Neural cell (in vitro differentiated cells): Measurements from ENCODE around the gene SLC35D1.

Source experiments
- EZH2 ChIP-seq: fragments of 200-600, 300-800 bp; shearing (Covaris generic), sonication (generic); IDR thresholded peaks from 2 replicates; pipeline ENCODE4 v1.6.1; 2014; ENCODE audit warnings: antibody characterized with exemption, low read length, borderline replicate concordance, mild to moderate bottlenecking; ENCODE audit not compliant: insufficient read depth, poor library complexity, severe bottlenecking
- POLR2AphosphoS5 ChIP-seq: IDR thresholded peaks from 2 replicates; pipeline ENCODE4 v1.6.1; 2012
- TF ChIP-seq, protein P1 (sequence below): fragments of 450-650 bp; IDR thresholded peaks from 2 replicates; pipeline ENCODE4 v1.5.1; 2014; ENCODE audit warnings: antibody characterized with exemption, mild to moderate bottlenecking, moderate library complexity; ENCODE audit not compliant: poor library complexity, severe bottlenecking

DNA sequence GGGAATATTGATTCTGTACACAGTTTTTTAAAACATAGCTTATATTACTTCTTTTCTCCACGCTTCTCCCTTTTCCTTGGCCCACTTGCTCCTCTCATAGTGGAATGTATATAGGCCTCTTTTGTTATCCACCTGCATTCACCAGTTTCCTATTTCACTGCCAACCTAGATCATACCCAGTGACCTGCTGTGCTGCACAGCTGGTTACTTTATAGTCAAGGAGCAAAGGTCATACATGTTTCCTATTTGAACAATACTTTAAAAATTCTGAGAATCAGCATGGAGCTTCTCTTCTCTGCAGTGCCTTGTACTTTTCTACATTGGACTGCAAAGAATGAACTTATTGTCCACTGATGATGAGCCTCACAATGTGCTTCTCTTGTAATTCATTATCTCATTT lies 4.3 kb upstream of the SLC35D1 start:
- TF ChIP-seq, protein P1, sequence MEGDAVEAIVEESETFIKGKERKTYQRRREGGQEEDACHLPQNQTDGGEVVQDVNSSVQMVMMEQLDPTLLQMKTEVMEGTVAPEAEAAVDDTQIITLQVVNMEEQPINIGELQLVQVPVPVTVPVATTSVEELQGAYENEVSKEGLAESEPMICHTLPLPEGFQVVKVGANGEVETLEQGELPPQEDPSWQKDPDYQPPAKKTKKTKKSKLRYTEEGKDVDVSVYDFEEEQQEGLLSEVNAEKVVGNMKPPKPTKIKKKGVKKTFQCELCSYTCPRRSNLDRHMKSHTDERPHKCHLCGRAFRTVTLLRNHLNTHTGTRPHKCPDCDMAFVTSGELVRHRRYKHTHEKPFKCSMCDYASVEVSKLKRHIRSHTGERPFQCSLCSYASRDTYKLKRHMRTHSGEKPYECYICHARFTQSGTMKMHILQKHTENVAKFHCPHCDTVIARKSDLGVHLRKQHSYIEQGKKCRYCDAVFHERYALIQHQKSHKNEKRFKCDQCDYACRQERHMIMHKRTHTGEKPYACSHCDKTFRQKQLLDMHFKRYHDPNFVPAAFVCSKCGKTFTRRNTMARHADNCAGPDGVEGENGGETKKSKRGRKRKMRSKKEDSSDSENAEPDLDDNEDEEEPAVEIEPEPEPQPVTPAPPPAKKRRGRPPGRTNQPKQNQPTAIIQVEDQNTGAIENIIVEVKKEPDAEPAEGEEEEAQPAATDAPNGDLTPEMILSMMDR = no peak
- no peak for TF ChIP-seq EZH2
- TF ChIP-seq POLR2AphosphoS5 = no peak
